Esophagus squamous epithelium (tissue), 5 donors: Measurements from ENCODE around the gene UFSP1. TPM values are rescaled to one million over a fixed set of nuclear protein-coding genes. Genes with fewer than 3 reads are reported as not detected.

Source experiments
- DNase-seq: peaks from one replicate; lab custom pipeline; 2025; lab: John Stamatoyannopoulos, UW
- H3K27ac ChIP-seq, 4 donors: fragments of 200-600 bp; sonication (generic); one replicate each; pipeline ENCODE4 v1.5.1; 2016 to 2019; ENCODE audit warnings: mild to moderate bottlenecking in 1 of 4
- H3K27me3 ChIP-seq, 4 donors: fragments of 200-600 bp; sonication (generic); 1 replicate in 3 of 4; 2 replicates in 1 of 4; pipeline versions ENCODE4 v1.5.1 to v1.6.0; 2017 to 2021; ENCODE audit warnings: antibody characterized with exemption in 1 of 4
- H3K36me3 ChIP-seq, 3 donors: fragments of 200-600 bp; sonication (generic); one replicate each; pipeline ENCODE4 v1.5.1; 2016 to 2019
- H3K4me1 ChIP-seq, 3 donors: fragments of 200-600 bp; sonication (generic); one replicate each; pipeline ENCODE4 v1.5.1; 2017 to 2019
- H3K4me3 ChIP-seq, 4 donors: fragments of 200-600 bp; sonication (generic); 1 replicate in 3 of 4; 2 replicates in 1 of 4; pipeline ENCODE4 v1.5.1; 2016 to 2019; ENCODE audit warnings: mild to moderate bottlenecking in 2 of 4, moderate library complexity in 1 of 4
- H3K9me3 ChIP-seq, 3 donors: fragments of 200-600 bp; sonication (generic); one replicate each; pipeline ENCODE4 v1.5.1; 2016 to 2019
- POLR2A ChIP-seq, 4 donors: fragments of 450-650 bp; IDR thresholded peaks; one replicate each; pipeline ENCODE4 v1.6.1; 2017; ENCODE audit warnings: antibody characterized with exemption in 4 of 4, mild to moderate bottlenecking in 4 of 4, moderate library complexity in 3 of 4
- WGBS, 2 donors: methylation state at CpG; one replicate each; pipeline ENCODE4 v1.1.5; 2018; 5-methylcytosine and 5-hydroxymethylcytosine counted together
- intact Hi-C: fragments of 100-400 bp; cut with DNase I; formaldehyde crosslinking; loops from one replicate; pipeline ENCODE4 v1.15.0; 2022
- total RNA-seq, 4 donors: library from RNA; depleted of rRNA; stranded (reverse); fragments of >200 nt; gene quantifications; one replicate each; pipeline ENCODE4 v1.1.0, GENCODE V29; 2016
- TF ChIP-seq, protein P1 (sequence below), 6 experiments: fragments of 450-650 bp in 4 of 6; fragments of 200-600 bp in 2 of 6; sonication (generic) in 2 of 6; IDR thresholded peaks; one replicate each; pipeline ENCODE4 v1.5.1; 2016 to 2019; ENCODE audit warnings: antibody characterized with exemption in 6 of 6, mild to moderate bottlenecking in 4 of 6, moderate library complexity in 4 of 6
- donor health status: DM: yes; HTN: yes; CAD: no.

UFSP1 gene
- total RNA-seq, 4 donors from 2014 or later: 1.3 to 8.4 (median 5.5) TPM

DNA sequence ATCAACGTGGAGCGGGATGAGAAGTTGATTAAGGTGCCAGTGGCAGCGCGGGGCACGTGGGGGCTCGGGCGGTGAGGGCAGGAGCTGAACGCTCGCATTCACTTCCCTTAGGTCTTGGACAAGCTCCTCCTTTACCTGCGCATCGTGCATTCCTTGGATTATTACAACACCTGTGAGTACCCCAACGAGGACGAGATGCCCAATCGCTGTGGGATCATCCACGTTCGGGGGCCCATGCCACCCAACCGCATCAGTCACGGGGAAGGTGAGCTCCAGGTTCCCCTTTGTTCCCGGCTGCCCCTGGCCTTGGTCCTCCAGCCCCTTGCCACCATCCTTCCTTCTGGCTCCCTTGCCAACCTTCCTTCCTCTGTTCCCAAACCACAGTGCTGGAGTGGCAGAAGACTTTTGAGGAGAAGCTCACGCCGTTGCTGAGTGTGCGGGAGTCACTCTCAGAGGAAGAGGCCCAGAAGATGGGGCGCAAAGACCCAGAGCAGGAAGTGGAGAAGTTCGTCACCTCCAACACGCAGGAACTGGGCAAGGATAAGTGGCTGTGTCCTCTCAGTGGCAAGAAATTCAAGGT is 2.5 kb downstream of the UFSP1 start:
- Histone ChIP-seq H3K4me3 (no peak overlapping the region), H3K4me1 (peaks cover 31 to 53% (median 33%) of the 10 kb centered on the region in 3 donors), H3K27me3 (peaks cover 0 to under 1% (median 0%) of the 10 kb centered on the region in 4 donors), H3K36me3 (peaks cover 37 to 65% (median 63%) of the 10 kb centered on the region in 3 donors), H3K9me3 (no peaks in the 10 kb centered on the region), H3K27ac (peak overlapping the region; percentile 42 to 99 (median 63))
- no peak for TF ChIP-seq POLR2A (IDR thresholded peaks at IDR 0.05)
- TF ChIP-seq, protein P1, sequence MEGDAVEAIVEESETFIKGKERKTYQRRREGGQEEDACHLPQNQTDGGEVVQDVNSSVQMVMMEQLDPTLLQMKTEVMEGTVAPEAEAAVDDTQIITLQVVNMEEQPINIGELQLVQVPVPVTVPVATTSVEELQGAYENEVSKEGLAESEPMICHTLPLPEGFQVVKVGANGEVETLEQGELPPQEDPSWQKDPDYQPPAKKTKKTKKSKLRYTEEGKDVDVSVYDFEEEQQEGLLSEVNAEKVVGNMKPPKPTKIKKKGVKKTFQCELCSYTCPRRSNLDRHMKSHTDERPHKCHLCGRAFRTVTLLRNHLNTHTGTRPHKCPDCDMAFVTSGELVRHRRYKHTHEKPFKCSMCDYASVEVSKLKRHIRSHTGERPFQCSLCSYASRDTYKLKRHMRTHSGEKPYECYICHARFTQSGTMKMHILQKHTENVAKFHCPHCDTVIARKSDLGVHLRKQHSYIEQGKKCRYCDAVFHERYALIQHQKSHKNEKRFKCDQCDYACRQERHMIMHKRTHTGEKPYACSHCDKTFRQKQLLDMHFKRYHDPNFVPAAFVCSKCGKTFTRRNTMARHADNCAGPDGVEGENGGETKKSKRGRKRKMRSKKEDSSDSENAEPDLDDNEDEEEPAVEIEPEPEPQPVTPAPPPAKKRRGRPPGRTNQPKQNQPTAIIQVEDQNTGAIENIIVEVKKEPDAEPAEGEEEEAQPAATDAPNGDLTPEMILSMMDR (IDR thresholded peaks at IDR 0.05): no peak
- DNase-seq: no peak
- 75 to 79% methylated on average over 18 to 24 of the region's 25 CpGs for WGBS, 2 donors
- intact Hi-C loops: no loop called here

DNA sequence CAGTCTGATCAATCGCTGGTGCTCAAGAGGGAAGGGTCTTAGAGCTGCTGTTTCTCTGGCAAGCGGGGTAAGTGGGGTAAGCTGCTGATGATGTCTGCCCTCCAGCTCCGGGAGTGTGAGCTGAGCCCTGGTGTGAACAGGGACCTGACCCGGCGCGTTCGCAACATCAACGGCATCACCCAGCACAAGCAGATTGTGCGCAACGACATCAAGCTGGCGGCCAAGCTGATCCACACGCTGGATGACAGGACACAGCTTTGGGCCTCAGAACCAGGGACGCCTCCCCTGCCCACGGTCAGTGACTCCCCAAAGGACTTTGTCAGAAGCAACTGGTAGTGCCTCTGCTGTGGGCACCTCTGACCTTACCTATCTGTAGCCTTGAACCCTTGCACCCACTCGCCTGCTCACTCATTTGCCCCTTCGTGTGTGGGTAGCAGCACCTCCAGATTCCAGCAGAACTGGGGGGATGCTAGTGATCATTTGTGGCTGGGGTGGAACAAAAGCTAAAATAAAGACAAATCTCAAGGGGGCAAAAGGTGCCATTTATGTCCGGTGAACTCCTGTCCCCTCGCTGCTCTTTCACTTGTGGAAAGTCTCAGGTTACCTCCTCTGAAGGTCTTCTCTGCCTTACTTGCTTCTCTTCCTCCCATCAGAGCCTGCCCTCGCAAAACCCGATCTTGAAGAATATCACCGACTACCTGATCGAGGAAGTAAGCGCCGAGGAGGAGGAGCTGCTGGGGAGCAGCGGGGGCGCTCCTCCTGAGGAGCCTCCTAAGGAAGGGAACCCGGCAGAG is 3.2 kb downstream of the UFSP1 start:
- Histone ChIP-seq H3K27ac (peak overlapping the region in 3 of 4 donors; percentile 9 to 99 (median 50)), H3K36me3 (peaks cover 44 to 72% (median 70%) of the 10 kb centered on the region in 3 donors), H3K27me3 (no peaks in the 10 kb centered on the region), H3K4me1 (peaks cover 30 to 46% (median 30%) of the 10 kb centered on the region in 3 donors), H3K9me3 (no peaks in the 10 kb centered on the region), H3K4me3 (no peak overlapping the region)
- WGBS, 2 donors: 85 to 95% methylated on average over 5 to 12 of the region's 27 CpGs
- DNase-seq: no peak
- intact Hi-C loops: no loop called here
- TF ChIP-seq, protein P1 (IDR thresholded peaks at IDR 0.05): no peak
- no peak for TF ChIP-seq POLR2A (IDR thresholded peaks at IDR 0.05)

DNA sequence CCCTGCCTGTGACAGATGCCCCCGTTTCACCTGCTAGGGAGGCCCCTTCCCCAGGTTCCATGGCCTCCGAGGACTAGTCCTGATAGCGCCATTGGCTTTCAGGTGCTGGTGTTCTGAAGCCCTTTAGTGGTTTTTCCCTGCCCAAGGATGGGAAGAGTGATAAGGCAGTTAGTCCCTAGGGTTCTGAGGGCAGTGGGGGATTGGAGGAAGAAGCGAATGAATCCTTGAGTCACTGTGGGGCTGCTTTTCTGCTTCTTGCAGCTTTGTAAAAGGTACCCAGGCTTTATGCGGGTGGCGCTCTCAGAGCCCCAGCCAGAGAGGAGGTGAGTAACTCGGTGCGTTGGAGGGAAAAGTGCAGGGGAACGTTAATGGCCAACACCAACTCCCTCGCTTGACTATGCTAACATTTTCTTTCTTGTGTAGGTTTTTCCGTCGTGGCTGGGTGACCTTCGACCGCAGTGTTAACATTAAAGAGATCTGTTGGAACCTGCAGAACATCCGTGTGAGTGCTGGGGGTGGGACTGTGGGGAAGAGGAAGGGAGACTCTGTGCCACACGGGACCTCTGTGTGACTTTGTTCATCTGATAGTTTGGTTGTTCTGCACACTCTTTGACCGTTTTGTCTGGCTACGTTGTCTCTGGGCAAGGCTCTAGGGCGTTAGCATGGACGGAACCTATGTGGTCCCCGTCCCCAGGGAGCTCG is 3.9 kb downstream of the UFSP1 start:
- TF ChIP-seq POLR2A (IDR thresholded peaks at IDR 0.05): no peak
- TF ChIP-seq, protein P1 (IDR thresholded peaks at IDR 0.05): no peak
- no peak for DNase-seq
- Histone ChIP-seq H3K27me3 (no peaks in the 10 kb centered on the region), H3K9me3 (no peaks in the 10 kb centered on the region), H3K27ac (peak overlapping the region in 1 of 4 donors; percentile 17), H3K4me1 (peaks cover 22 to 43% (median 23%) of the 10 kb centered on the region in 3 donors), H3K4me3 (no peak overlapping the region), H3K36me3 (peaks cover 45 to 79% (median 73%) of the 10 kb centered on the region in 3 donors)
- intact Hi-C loops: no loop called here
- 64 to 82% methylated on average over 9 to 14 of the region's 22 CpGs for WGBS, 2 donors

GRCh38 chr7:100884736-100885439 is 4.6 kb downstream of the UFSP1 start:
- no peak overlapping the region for H3K4me3 ChIP-seq
- 87 to 88% methylated on average over 22 to 28 of the region's 29 CpGs for WGBS, 2 donors

More at GRCh38 chr7:100884736-100885439, 4.6 kb downstream of the UFSP1 start:
- H3K36me3 ChIP-seq: peaks cover 45 to 86% (median 73%) of the 10 kb centered on the region in 3 donors
- H3K27ac ChIP-seq: peak overlapping the region in 2 of 4 donors; percentile 17 to 22
- H3K27me3 ChIP-seq: no peaks in the 10 kb centered on the region
- no peak for DNase-seq
- TF ChIP-seq, protein P1 (IDR thresholded peaks at IDR 0.05): no peak
- no peak for TF ChIP-seq POLR2A (IDR thresholded peaks at IDR 0.05)
- peaks cover 21 to 42% (median 21%) of the 10 kb centered on the region in 3 donors for H3K4me1 ChIP-seq
- intact Hi-C loops: no loop called here
- no peaks in the 10 kb centered on the region for H3K9me3 ChIP-seq
